Fibroblast of skin of left biceps (primary cell): ENCODE measurements around the gene SDCBP2.
"Not testable (repeated sequence)": the region's sequence is repeated elsewhere in the genome, so short reads cannot be mapped to it uniquely, and the experiment has no call there.

Experiments
- DNase-seq, 2 experiments: peaks; one replicate each; pipeline ENCODE4 v3.0.0-alpha.2; 2013; ENCODE audit warnings: low read depth in 2 of 2

The SDCBP2 gene

GRCh38 chr20:1360094-1360846 is 31.3 kb upstream of the SDCBP2 start:
- no peak for DNase-seq

GRCh38 chr20:1357921-1358671 is 29.2 kb upstream of the SDCBP2 start:
- no peak for DNase-seq

GRCh38 chr20:1353956-1354355 is 25.0 kb upstream of the SDCBP2 start:
- no peak for DNase-seq

GRCh38 chr20:1346315-1346969 is 17.5 kb upstream of the SDCBP2 start:
- DNase-seq, result no peak

- no peak for DNase-seq
Observed at GRCh38 chr20:1345756-1346093, 16.8 kb upstream of the SDCBP2 start.

- DNase-seq, result no peak
Observed at GRCh38 chr20:1345030-1345755, 16.3 kb upstream of the SDCBP2 start.

- not testable (repeated sequence) for DNase-seq
Observed at GRCh38 chr20:1343446-1344124, 14.6 kb upstream of the SDCBP2 start.

- DNase-seq, result no peak
Observed at GRCh38 chr20:1341561-1342265, 12.8 kb upstream of the SDCBP2 start.

GRCh38 chr20:1338801-1339200 is 9.9 kb upstream of the SDCBP2 start:
- no peak for DNase-seq

GRCh38 chr20:1338096-1338495 is 9.2 kb upstream of the SDCBP2 start:
- DNase-seq, result no peak

- DNase-seq, result no peak
Observed at GRCh38 chr20:1337441-1337840, 8.5 kb upstream of the SDCBP2 start.

- DNase-seq, result no peak
Observed at GRCh38 chr20:1336699-1337367, 7.9 kb upstream of the SDCBP2 start.

- no peak for DNase-seq
Observed at GRCh38 chr20:1335961-1336698, 7.2 kb upstream of the SDCBP2 start.

- DNase-seq, result no peak
Observed at GRCh38 chr20:1334761-1335160, 5.8 kb upstream of the SDCBP2 start.

- no peak for DNase-seq
Observed at GRCh38 chr20:1334370-1334731, 5.4 kb upstream of the SDCBP2 start.

- no peak for DNase-seq
Observed at GRCh38 chr20:1333462-1334369, 4.8 kb upstream of the SDCBP2 start.

GRCh38 chr20:1332749-1333300 is 3.9 kb upstream of the SDCBP2 start:
- DNase-seq, result no peak

- DNase-seq, result no peak
Observed at GRCh38 chr20:1331801-1332453, 3.0 kb upstream of the SDCBP2 start.
